H9 (cell line): ENCODE results near the gene DPP6. TPM values are rescaled to one million over a fixed set of nuclear protein-coding genes. Genes with fewer than 3 reads are reported as not detected.

Source experiments
- DNase-seq: peaks from one replicate; pipeline ENCODE4 v3.0.0-alpha.2; 2017
- H2AFZ ChIP-seq: one replicate; pipeline ENCODE4 v1.6.1; 2013; ENCODE audit warnings: mild to moderate bottlenecking, low read length, control low read depth, moderate library complexity
- H2AK5ac ChIP-seq: 2 replicates; pipeline ENCODE4 v1.6.1; 2013; ENCODE audit warnings: low read length, control low read depth, mixed read lengths; ENCODE audit not compliant: insufficient read length
- H2BK120ac ChIP-seq: one replicate; pipeline ENCODE4 v1.6.1; 2013; ENCODE audit warnings: low read depth, mild to moderate bottlenecking, low read length, control low read depth, inconsistent platforms; ENCODE audit not compliant: poor library complexity, severe bottlenecking
- H2BK12ac ChIP-seq: 2 replicates; pipeline ENCODE4 v1.6.1; 2013; ENCODE audit warnings: low read length, control low read depth, mixed read lengths, low read depth; ENCODE audit not compliant: insufficient read length
- H2BK15ac ChIP-seq: 2 replicates; pipeline ENCODE4 v1.6.1; 2013; ENCODE audit warnings: low read depth, low read length, control low read depth
- H2BK20ac ChIP-seq: one replicate; pipeline ENCODE4 v1.6.1; 2013; ENCODE audit warnings: low read depth, mild to moderate bottlenecking, low read length, control low read depth, inconsistent platforms; ENCODE audit not compliant: poor library complexity, severe bottlenecking
- H2BK5ac ChIP-seq: 2 replicates; pipeline ENCODE4 v1.6.1; 2013; ENCODE audit warnings: low read length, control low read depth, mixed read lengths; ENCODE audit not compliant: insufficient read length
- H3K14ac ChIP-seq: 2 replicates; pipeline ENCODE4 v1.6.1; 2013; ENCODE audit warnings: low read length, control low read depth; ENCODE audit not compliant: insufficient read depth
- H3K18ac ChIP-seq: 2 replicates; pipeline ENCODE4 v1.6.1; 2013; ENCODE audit warnings: low read depth, mild to moderate bottlenecking, mixed read lengths, low read length, control low read depth; ENCODE audit not compliant: insufficient read length
- H3K23ac ChIP-seq: 2 replicates; pipeline ENCODE4 v1.6.1; 2013; ENCODE audit warnings: low read length, control low read depth, mixed read lengths, low read depth; ENCODE audit not compliant: insufficient read length
- H3K23me2 ChIP-seq: 2 replicates; pipeline ENCODE4 v1.6.1; 2013; ENCODE audit warnings: low read depth, mild to moderate bottlenecking, mixed read lengths, low read length, control low read depth; ENCODE audit not compliant: insufficient read length, poor library complexity, severe bottlenecking
- H3K27ac ChIP-seq: 2 replicates; pipeline ENCODE4 v1.5.1; 2013; ENCODE audit warnings: low read length, control low read depth, mixed read lengths, low read depth; ENCODE audit not compliant: insufficient read length
- H3K27me3 ChIP-seq: 2 replicates; pipeline ENCODE4 v1.6.1; 2013; ENCODE audit warnings: low read length, control low read depth, inconsistent platforms; ENCODE audit not compliant: insufficient read depth
- H3K4ac ChIP-seq: 2 replicates; pipeline ENCODE4 v1.6.1; 2013; ENCODE audit warnings: low read depth, mild to moderate bottlenecking, control low read depth, inconsistent platforms, low read length, moderate library complexity
- H3K4me1 ChIP-seq: 2 replicates; pipeline ENCODE4 v1.6.1; 2013; ENCODE audit warnings: low read length, control low read depth, inconsistent platforms; ENCODE audit not compliant: insufficient read depth
- H3K4me2 ChIP-seq: 2 replicates; pipeline ENCODE4 v1.6.1; 2013; ENCODE audit warnings: low read length, control low read depth, mixed read lengths; ENCODE audit not compliant: insufficient read length, insufficient read depth
- H3K56ac ChIP-seq: 2 replicates; pipeline ENCODE4 v1.6.1; 2013; ENCODE audit warnings: low read depth, mild to moderate bottlenecking, mixed read lengths, low read length, control low read depth; ENCODE audit not compliant: insufficient read length
- H3K79me1 ChIP-seq: 2 replicates; pipeline ENCODE4 v1.6.1; 2013; ENCODE audit warnings: low read depth, mild to moderate bottlenecking, moderate library complexity, low read length, control low read depth, inconsistent platforms; ENCODE audit not compliant: insufficient read depth, poor library complexity, severe bottlenecking
- H3K79me2 ChIP-seq: 2 replicates; pipeline ENCODE4 v1.6.1; 2013; ENCODE audit warnings: low read length, control low read depth, inconsistent platforms; ENCODE audit not compliant: insufficient read depth
- H3K9ac ChIP-seq: 2 replicates; pipeline ENCODE4 v1.6.1; 2013; ENCODE audit warnings: low read length, control low read depth, mixed read lengths; ENCODE audit not compliant: insufficient read length; ENCODE audit errors: extremely low read depth
- H3K9me3 ChIP-seq: one replicate; pipeline ENCODE4 v1.6.1; 2013; ENCODE audit warnings: low read depth, low read length, inconsistent platforms; ENCODE audit not compliant: control insufficient read depth
- H3T11ph ChIP-seq: one replicate; pipeline ENCODE4 v1.6.1; 2013; ENCODE audit warnings: mild to moderate bottlenecking, low read length, control low read depth, inconsistent platforms
- H4K20me1 ChIP-seq: one replicate; pipeline ENCODE4 v1.6.1; 2013; ENCODE audit not compliant: control insufficient read depth, insufficient read length, insufficient read depth
- H4K5ac ChIP-seq: 2 replicates; pipeline ENCODE4 v1.6.1; 2013; ENCODE audit warnings: low read depth, mild to moderate bottlenecking, mixed read lengths, low read length, control low read depth; ENCODE audit not compliant: insufficient read length
- H4K8ac ChIP-seq: replicated peaks from 2 replicates; pipeline ENCODE4 v1.6.1; 2013; ENCODE audit warnings: low read length, control low read depth, mixed read lengths, low read depth; ENCODE audit not compliant: insufficient read length
- H4K91ac ChIP-seq: 2 replicates; pipeline ENCODE4 v1.6.1; 2013; ENCODE audit warnings: low read depth, mild to moderate bottlenecking, moderate library complexity, mixed read lengths, low read length, control low read depth; ENCODE audit not compliant: insufficient read length
- H3K27ac Mint-ChIP-seq, 3 experiments: 2 replicates in 2 of 3; 3 replicates in 1 of 3; pipeline ENCODE4 v1.8.0; 2020 to 2021; ENCODE audit warnings: mixed read lengths in 3 of 3, mild to moderate bottlenecking in 1 of 3, moderate library complexity in 1 of 3
- H3K27me3 Mint-ChIP-seq: 2 replicates; pipeline ENCODE4 v1.8.0; 2021; ENCODE audit warnings: low read depth, mild to moderate bottlenecking, moderate library complexity, mixed read lengths
- H3K36me3 Mint-ChIP-seq, 3 experiments: 2 replicates in 2 of 3; 3 replicates in 1 of 3; pipeline ENCODE4 v1.8.0; 2020 to 2021; ENCODE audit warnings: low read depth in 3 of 3, mixed read lengths in 3 of 3; ENCODE audit not compliant: insufficient read depth in 1 of 3
- H3K4me1 Mint-ChIP-seq, 2 experiments: 2 replicates each; pipeline ENCODE4 v1.8.0; 2020; ENCODE audit warnings: mixed read lengths in 2 of 2
- H3K4me3 Mint-ChIP-seq, 2 experiments: 2 replicates in 1 of 2; 3 replicates in 1 of 2; pipeline ENCODE4 v1.8.0; 2020 to 2021; ENCODE audit warnings: mild to moderate bottlenecking in 2 of 2, mixed read lengths in 2 of 2, moderate library complexity in 1 of 2
- H3K9me3 Mint-ChIP-seq, 2 experiments: 2 replicates in 1 of 2; 3 replicates in 1 of 2; pipeline ENCODE4 v1.8.0; 2020; ENCODE audit warnings: mild to moderate bottlenecking in 2 of 2, mixed read lengths in 2 of 2, moderate library complexity in 1 of 2
- CTCF ChIP-seq: fragments of 200-600 bp; sonication (generic); conservative IDR thresholded peaks from 3 replicates; pipeline ENCODE4 v1.8.0; 2021; ENCODE audit warnings: antibody characterized with exemption, mild to moderate bottlenecking
- WGBS: extraction: QIAGEN DNeasy Blood & Tissue Kit; methylation state at CpG from one replicate; pipeline ENCODE4 v1.1.7; 2013; ENCODE audit warnings: missing lambda C conversion rate, low lambda C conversion rate, mixed read lengths; ENCODE audit not compliant: insufficient read length; ENCODE audit errors: extremely low coverage; 5-methylcytosine and 5-hydroxymethylcytosine counted together
- total RNA-seq: library from RNA; stranded (reverse); gene quantifications from 2 replicates; pipeline ENCODE4 v1.2.1, GENCODE V29; 2021

DPP6 gene
- total RNA-seq, 1 experiment from 2014 or later: 4.5 TPM

GRCh38 chr7:154794147-154794780, 742.1 kb downstream of the DPP6 start:
- Histone ChIP-seq H3K79me2 (no peaks in the 10 kb centered on the region), H3K4ac (no peak overlapping the region), H3K9ac (no peak overlapping the region), H2BK5ac (no peak overlapping the region), H3K27ac (no peak overlapping the region), H2AK5ac (no peak overlapping the region), H3K23me2 (peaks cover 2% of the 10 kb centered on the region), H4K20me1 (no peaks in the 10 kb centered on the region), H3K9me3 (no peaks in the 10 kb centered on the region), H2BK20ac (no peak overlapping the region), H4K5ac (no peak overlapping the region), H3K79me1 (no peaks in the 10 kb centered on the region), H3K18ac (peak overlapping the region; percentile 80), H2AFZ (no peak overlapping the region), H3K27me3 (no peaks in the 10 kb centered on the region), H3K4me1 (no peaks in the 10 kb centered on the region), H3K4me2 (peak overlapping the region; percentile 47), H4K91ac (no peak overlapping the region), H3K23ac (no peak overlapping the region), H3T11ph (no peak overlapping the region), H2BK12ac (no peak overlapping the region), H4K8ac (no peak overlapping the region), H3K14ac (peak overlapping the region; percentile 87), H2BK120ac (no peak overlapping the region), H2BK15ac (no peak overlapping the region), H3K56ac (no peak overlapping the region)
- peak overlapping the region in 1 of 2 experiments; percentile 52; a peak in 4 of 5 replicates for H3K4me3 Mint-ChIP-seq
- H3K27me3 Mint-ChIP-seq: peaks cover 15% of the 10 kb centered on the region
- H3K4me1 Mint-ChIP-seq: peaks cover 7 to 9% of the 10 kb centered on the region in 2 experiments; a peak in 3 of 4 replicates
- TF ChIP-seq CTCF: peak; percentile 82
- H3K27ac Mint-ChIP-seq: no peak overlapping the region
- DNase-seq: peak; percentile 87
- no peaks in the 10 kb centered on the region for H3K9me3 Mint-ChIP-seq
- no peaks in the 10 kb centered on the region for H3K36me3 Mint-ChIP-seq
- WGBS: no CpG with 5 or more reads among the region's 50 CpGs
